HG02623 (cell line): Measurements from ENCODE around the gene SHH.

Source experiments
- ATAC-seq: cut with Tn5 transposase; IDR thresholded peaks from one replicate; pipeline ENCODE4 v1.9.1; 2021; ENCODE audit warnings: moderate library complexity; ENCODE audit not compliant: unreplicated experiment

SHH gene

GRCh38 chr7:155811895-155812761 is at the start of gene SHH:
Gene SHH (minus strand): TSS chr7:155812463. CDS start chr7:155812122, 341 bp downstream.
- ATAC-seq, result no peak

- no peak for ATAC-seq
Measured at GRCh38 chr7:155861480-155861868, 49.2 kb upstream of the SHH start.

- ATAC-seq, result no peak
Measured at GRCh38 chr7:155860840-155861479, 48.7 kb upstream of the SHH start.

- no peak for ATAC-seq
Measured at GRCh38 chr7:155860461-155860839, 48.2 kb upstream of the SHH start.

- no peak for ATAC-seq
Measured at GRCh38 chr7:155858521-155859061, 46.3 kb upstream of the SHH start.

- no peak for ATAC-seq
Measured at GRCh38 chr7:155857141-155857540, 44.9 kb upstream of the SHH start.

- ATAC-seq, result no peak
Measured at GRCh38 chr7:155856656-155857055, 44.4 kb upstream of the SHH start.

GRCh38 chr7:155852426-155853301 is 40.4 kb upstream of the SHH start:
- no peak for ATAC-seq

- ATAC-seq, result no peak
Measured at GRCh38 chr7:155851892-155852291, 39.6 kb upstream of the SHH start.

GRCh38 chr7:155850766-155851678 is 38.8 kb upstream of the SHH start:
- no peak for ATAC-seq

- no peak for ATAC-seq
Measured at GRCh38 chr7:155850001-155850436, 37.8 kb upstream of the SHH start.

GRCh38 chr7:155848691-155849669 is 36.7 kb upstream of the SHH start:
- ATAC-seq, result no peak

GRCh38 chr7:155847821-155848435 is 35.7 kb upstream of the SHH start:
- ATAC-seq, result no peak

- no peak for ATAC-seq
Measured at GRCh38 chr7:155846936-155847335, 34.7 kb upstream of the SHH start.

- ATAC-seq, result no peak
Measured at GRCh38 chr7:155846156-155846555, 33.9 kb upstream of the SHH start.

- no peak for ATAC-seq
Measured at GRCh38 chr7:155845226-155845625, 33.0 kb upstream of the SHH start.

- no peak for ATAC-seq
Measured at GRCh38 chr7:155844526-155844925, 32.3 kb upstream of the SHH start.

- ATAC-seq, result no peak
Measured at GRCh38 chr7:155844019-155844453, 31.8 kb upstream of the SHH start.
